ENCODE measurements around the gene TLE2.

GRCh38 chr19:2982983-2983350 lies 46.1 kb downstream of the TLE2 start:
- no peak for TF ChIP-seq FOXK1 (CRISPR knock-in tag; IDR thresholded peaks at IDR 0.05; ENCODE audit: borderline replicate concordance)
- TF ChIP-seq TARDBP (IDR thresholded peaks at IDR 0.05) = no peak
- TF ChIP-seq ZZZ3 (IDR thresholded peaks at IDR 0.05) = no peak
- no peak for TF ChIP-seq FOXJ3 (CRISPR knock-in tag; IDR thresholded peaks at IDR 0.05)
- no peak for TF ChIP-seq ZBTB26 (CRISPR knock-in tag; IDR thresholded peaks at IDR 0.05)
- TF ChIP-seq CHD1 (IDR thresholded peaks at IDR 0.05; ENCODE audit: low read length) = no peak
- no peak for TF ChIP-seq CTCF (IDR thresholded peaks at IDR 0.05 in 2 of 3, conservative IDR thresholded peaks at IDR 0.05 in 1 of 3; ENCODE audit: insufficient read depth in 2 of 3, low read depth in 1 of 3, low read length in 3 of 3)
